SU-DHL-6 (cell line): ENCODE data around the gene SERPINB10.

Experiments
- H2AFZ ChIP-seq: fragments of 200-600 bp; sonication (generic); 2 replicates; pipeline ENCODE4 v1.6.1; 2014; ENCODE audit warnings: low read depth, mild to moderate bottlenecking, moderate library complexity, mixed read lengths, antibody characterized with exemption, low read length; ENCODE audit not compliant: severe bottlenecking
- H3F3A ChIP-seq: fragments of 200-600 bp; shearing (Covaris generic); 2 replicates; pipeline ENCODE4 v1.6.0; 2016; ENCODE audit warnings: antibody characterized with exemption, mild to moderate bottlenecking; ENCODE audit not compliant: insufficient read depth
- H3K27ac ChIP-seq: fragments of 200-600 bp; sonication (generic); 2 replicates; pipeline ENCODE4 v1.5.1; 2016; ENCODE audit warnings: low read depth, mild to moderate bottlenecking, low read length, moderate library complexity, mixed read lengths
- H3K27me3 ChIP-seq: fragments of 200-600 bp; sonication (generic), shearing (Covaris generic); 2 replicates; pipeline ENCODE4 v1.6.0; 2014; ENCODE audit warnings: mild to moderate bottlenecking, low read length
- H3K36me3 ChIP-seq: fragments of 200-600 bp; sonication (generic); 2 replicates; pipeline ENCODE4 v1.6.1; 2014; ENCODE audit warnings: mild to moderate bottlenecking, low read length, mixed read lengths
- H3K4me2 ChIP-seq: fragments of 300-600, 200-600 bp; shearing (Covaris generic), sonication (generic); 2 replicates; pipeline ENCODE4 v1.6.0; 2014; ENCODE audit warnings: low read length, low read depth, mild to moderate bottlenecking; ENCODE audit not compliant: poor library complexity, severe bottlenecking
- H3K4me3 ChIP-seq: fragments of 200-600 bp; sonication (generic); 2 replicates; pipeline ENCODE4 v1.5.1; 2014; ENCODE audit warnings: antibody characterized with exemption, low read length, mild to moderate bottlenecking, mixed read lengths; ENCODE audit not compliant: insufficient read depth, poor library complexity, severe bottlenecking
- H3K79me2 ChIP-seq: fragments of 200-600 bp; sonication (generic); 2 replicates; pipeline ENCODE4 v1.6.1; 2014; ENCODE audit warnings: mild to moderate bottlenecking, low read length, moderate library complexity; ENCODE audit not compliant: insufficient read depth
- H3K9ac ChIP-seq: fragments of 200-600 bp; sonication (generic); 2 replicates; pipeline ENCODE4 v1.7.0; 2014; ENCODE audit warnings: mild to moderate bottlenecking, low read length
- H3K9me2 ChIP-seq: fragments of 200-600 bp; sonication (generic); replicated peaks from 2 replicates; pipeline ENCODE4 v1.6.1; 2014; ENCODE audit warnings: low read length; ENCODE audit not compliant: insufficient read depth
- H3K9me3 ChIP-seq: fragments of 200-600 bp; sonication (generic); 2 replicates; pipeline ENCODE4 v1.6.1; 2014; ENCODE audit warnings: low read length, mixed read lengths; ENCODE audit not compliant: insufficient read depth
- H4K20me1 ChIP-seq: fragments of 200-600 bp; sonication (generic); 2 replicates; pipeline ENCODE4 v1.6.1; 2014; ENCODE audit warnings: low read depth, mild to moderate bottlenecking, antibody characterized with exemption, low read length, moderate library complexity, mixed read lengths
- EZH2phosphoT487 ChIP-seq: fragments of 200-600 bp; sonication (generic), shearing (Covaris generic); conservative IDR thresholded peaks from 2 replicates; pipeline ENCODE4 v1.6.1; 2018; ENCODE audit warnings: mild to moderate bottlenecking, antibody characterized with exemption, low read length, moderate library complexity, mixed read lengths
- TF ChIP-seq, protein P1 (sequence below): fragments of 200-600 bp; sonication (generic); IDR thresholded peaks from one replicate; pipeline ENCODE4 v1.5.1; 2017; ENCODE audit warnings: antibody characterized with exemption, mild to moderate bottlenecking, low read length, moderate library complexity; ENCODE audit not compliant: insufficient read depth, poor library complexity, severe bottlenecking

The SERPINB10 gene

DNA sequence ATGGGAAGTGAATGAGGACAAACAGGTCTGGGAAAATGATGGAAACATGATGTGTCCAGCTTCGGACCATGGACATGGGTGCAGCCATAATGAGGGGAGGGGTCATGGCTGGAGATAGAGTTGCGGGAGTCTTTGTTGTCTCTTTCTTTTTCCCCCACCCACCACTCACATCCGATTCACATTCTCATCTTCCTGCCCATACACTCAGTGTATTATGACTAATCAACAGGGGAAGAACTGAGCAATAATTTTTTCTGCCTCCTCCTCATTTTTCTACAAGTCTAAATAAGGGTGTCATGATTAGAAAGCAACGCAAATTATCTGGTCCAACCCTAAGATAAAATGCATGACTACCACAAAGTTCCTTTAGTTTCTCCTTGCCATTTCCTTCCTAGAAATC lies 25.9 kb upstream of the SERPINB10 start:
- Histone ChIP-seq H3K9me2 (no peaks in the 10 kb centered on the region), H3K79me2 (no peaks in the 10 kb centered on the region), H3K27ac (no peak overlapping the region), H3K27me3 (no peaks in the 10 kb centered on the region), H3K36me3 (no peaks in the 10 kb centered on the region), H4K20me1 (no peaks in the 10 kb centered on the region), H3K9me3 (no peaks in the 10 kb centered on the region), H3K9ac (no peak overlapping the region), H3F3A (no peaks in the 10 kb centered on the region), H3K4me2 (no peak overlapping the region), H3K4me3 (no peak overlapping the region), H2AFZ (no peak overlapping the region)
- TF ChIP-seq, protein P1, sequence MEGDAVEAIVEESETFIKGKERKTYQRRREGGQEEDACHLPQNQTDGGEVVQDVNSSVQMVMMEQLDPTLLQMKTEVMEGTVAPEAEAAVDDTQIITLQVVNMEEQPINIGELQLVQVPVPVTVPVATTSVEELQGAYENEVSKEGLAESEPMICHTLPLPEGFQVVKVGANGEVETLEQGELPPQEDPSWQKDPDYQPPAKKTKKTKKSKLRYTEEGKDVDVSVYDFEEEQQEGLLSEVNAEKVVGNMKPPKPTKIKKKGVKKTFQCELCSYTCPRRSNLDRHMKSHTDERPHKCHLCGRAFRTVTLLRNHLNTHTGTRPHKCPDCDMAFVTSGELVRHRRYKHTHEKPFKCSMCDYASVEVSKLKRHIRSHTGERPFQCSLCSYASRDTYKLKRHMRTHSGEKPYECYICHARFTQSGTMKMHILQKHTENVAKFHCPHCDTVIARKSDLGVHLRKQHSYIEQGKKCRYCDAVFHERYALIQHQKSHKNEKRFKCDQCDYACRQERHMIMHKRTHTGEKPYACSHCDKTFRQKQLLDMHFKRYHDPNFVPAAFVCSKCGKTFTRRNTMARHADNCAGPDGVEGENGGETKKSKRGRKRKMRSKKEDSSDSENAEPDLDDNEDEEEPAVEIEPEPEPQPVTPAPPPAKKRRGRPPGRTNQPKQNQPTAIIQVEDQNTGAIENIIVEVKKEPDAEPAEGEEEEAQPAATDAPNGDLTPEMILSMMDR, result no peak
- TF ChIP-seq EZH2phosphoT487, result no peak

DNA sequence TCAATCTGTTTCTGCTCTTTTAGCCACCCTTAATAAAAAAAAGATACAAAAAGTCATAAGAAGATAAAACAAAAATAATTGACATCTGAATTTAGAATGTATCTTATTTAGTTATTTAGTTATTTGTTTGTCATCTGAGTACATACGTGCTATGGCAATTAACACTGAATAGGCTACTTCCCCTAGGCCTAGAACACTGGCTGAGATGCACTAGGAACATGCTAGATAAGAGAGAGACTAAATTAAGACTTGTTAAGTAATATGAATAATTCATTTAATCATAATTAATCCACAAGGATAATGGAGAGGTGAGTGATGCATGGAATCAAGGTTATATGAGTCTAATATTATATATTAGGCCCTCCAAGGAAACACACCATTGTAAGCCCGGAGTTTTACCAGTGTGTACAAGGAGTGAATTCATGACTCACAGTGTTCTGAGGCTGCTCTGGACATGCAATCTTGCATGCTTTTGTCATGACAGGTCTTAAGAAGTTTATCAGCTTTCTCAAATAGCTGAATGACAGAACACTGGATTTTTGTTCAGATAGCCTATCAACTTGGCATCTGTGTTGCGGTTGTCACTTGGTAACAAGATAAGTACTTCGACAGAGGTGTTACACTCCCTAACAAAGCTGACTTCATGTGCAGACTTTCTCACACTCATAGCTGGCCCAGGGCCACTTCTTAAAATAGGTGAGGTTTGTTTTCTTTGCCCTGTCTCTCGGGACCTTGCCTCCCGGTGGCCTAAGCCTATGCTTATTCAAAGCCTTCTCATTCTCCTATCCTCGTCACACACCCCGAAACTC lies 25.2 kb upstream of the SERPINB10 start:
- TF ChIP-seq EZH2phosphoT487, result no peak
- TF ChIP-seq, protein P1, result no peak
- Histone ChIP-seq H3K4me3 (no peak overlapping the region), H3F3A (no peaks in the 10 kb centered on the region), H3K9ac (no peak overlapping the region), H3K4me2 (no peak overlapping the region), H3K9me2 (no peaks in the 10 kb centered on the region), H3K27me3 (no peaks in the 10 kb centered on the region), H3K79me2 (no peaks in the 10 kb centered on the region), H3K9me3 (no peaks in the 10 kb centered on the region), H2AFZ (no peak overlapping the region), H4K20me1 (no peaks in the 10 kb centered on the region), H3K36me3 (no peaks in the 10 kb centered on the region), H3K27ac (no peak overlapping the region)

DNA sequence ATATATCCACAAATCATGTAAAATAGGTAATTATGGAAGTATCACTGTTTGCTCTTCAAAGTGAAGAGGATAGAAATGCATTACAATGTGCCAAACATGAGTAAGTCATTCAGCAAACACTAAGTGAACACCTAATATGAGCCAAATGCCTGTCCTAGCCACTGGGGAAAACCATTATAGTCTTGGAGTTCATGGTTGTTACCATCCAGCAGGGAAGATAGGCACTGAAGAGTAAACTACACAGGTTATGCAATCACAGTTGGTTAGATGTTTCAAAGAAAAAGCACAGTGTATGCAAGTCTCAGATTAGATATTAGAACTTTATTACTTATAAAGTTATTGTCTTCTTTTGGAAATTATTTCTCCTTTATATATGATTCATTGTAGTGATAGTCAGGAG lies 24.1 kb upstream of the SERPINB10 start:
- H3K9ac ChIP-seq, result no peak overlapping the region
- no peaks in the 10 kb centered on the region for H4K20me1 ChIP-seq
- no peaks in the 10 kb centered on the region for H3K9me3 ChIP-seq
- H2AFZ ChIP-seq, result no peak overlapping the region
- TF ChIP-seq EZH2phosphoT487, result no peak
- TF ChIP-seq, protein P1, result no peak
- H3K36me3 ChIP-seq, result no peaks in the 10 kb centered on the region
- no peaks in the 10 kb centered on the region for H3K9me2 ChIP-seq
- H3K4me2 ChIP-seq, result no peak overlapping the region
- no peak overlapping the region for H3K4me3 ChIP-seq
- no peaks in the 10 kb centered on the region for H3F3A ChIP-seq
- H3K27me3 ChIP-seq, result no peaks in the 10 kb centered on the region
- no peaks in the 10 kb centered on the region for H3K79me2 ChIP-seq
- no peak overlapping the region for H3K27ac ChIP-seq
